ENCODE measurements around the gene KRTAP2-4.
"Not testable (repeated sequence)": the region's sequence is repeated elsewhere in the genome, so short reads cannot be mapped to it uniquely, and the experiment has no call there.

KRTAP2-4 gene

GRCh38 chr17:41058741-41059140 lies 6.9 kb downstream of the KRTAP2-4 start:
- H3F3A ChIP-seq (ENCODE audit: insufficient read depth), result no peaks in the 10 kb centered on the region
- H3K27ac ChIP-seq (ENCODE audit: low read depth, low read length), result no peak overlapping the region
- no peaks in the 10 kb centered on the region for H3K9me3 ChIP-seq (ENCODE audit: insufficient read depth, low read length)
- H3K79me2 ChIP-seq (ENCODE audit: insufficient read depth, low read length), result no peaks in the 10 kb centered on the region
- H3K4me3 ChIP-seq (ENCODE audit: insufficient read depth, low read length, poor library complexity, severe bottlenecking), result no peak overlapping the region
- H3K36me3 ChIP-seq (ENCODE audit: low read length), result no peaks in the 10 kb centered on the region
- H3K27me3 ChIP-seq (ENCODE audit: low read length), result no peaks in the 10 kb centered on the region
- H3K9me2 ChIP-seq (replicated peaks; ENCODE audit: insufficient read depth, low read length), result no peaks in the 10 kb centered on the region
- no peak overlapping the region for H2AFZ ChIP-seq (ENCODE audit: low read depth, low read length, severe bottlenecking)
- H3K9ac ChIP-seq (ENCODE audit: low read length), result no peak overlapping the region
- no peak for TF ChIP-seq CTCF (IDR thresholded peaks at IDR 0.05; ENCODE audit: insufficient read depth, low read length, poor library complexity, severe bottlenecking)
- TF ChIP-seq EZH2phosphoT487 (conservative IDR thresholded peaks at IDR 0.05; ENCODE audit: low read length), result no peak
- H4K20me1 ChIP-seq (ENCODE audit: low read depth, low read length), result no peaks in the 10 kb centered on the region
- H3K4me2 ChIP-seq (ENCODE audit: low read depth, low read length, poor library complexity, severe bottlenecking), result no peak overlapping the region

- Histone ChIP-seq H3K79me2 (ENCODE audit: insufficient read depth, low read length) (no peaks in the 10 kb centered on the region), H3K4me3 (ENCODE audit: insufficient read depth, low read length, poor library complexity, severe bottlenecking) (no peak overlapping the region), H4K20me1 (ENCODE audit: low read depth, low read length) (no peaks in the 10 kb centered on the region), H2AFZ (ENCODE audit: low read depth, low read length, severe bottlenecking) (no peak overlapping the region), H3K4me2 (ENCODE audit: low read depth, low read length, poor library complexity, severe bottlenecking) (no peak overlapping the region), H3K9me3 (ENCODE audit: insufficient read depth, low read length) (no peaks in the 10 kb centered on the region), H3K27ac (ENCODE audit: low read depth, low read length) (no peak overlapping the region), H3K27me3 (ENCODE audit: low read length) (no peaks in the 10 kb centered on the region), H3K36me3 (ENCODE audit: low read length) (no peaks in the 10 kb centered on the region), H3K9ac (ENCODE audit: low read length) (no peak overlapping the region), H3K9me2 (replicated peaks; ENCODE audit: insufficient read depth, low read length) (no peaks in the 10 kb centered on the region), H3F3A (ENCODE audit: insufficient read depth) (no peaks in the 10 kb centered on the region)
- TF ChIP-seq EZH2phosphoT487 (conservative IDR thresholded peaks at IDR 0.05; ENCODE audit: low read length) (no peak), CTCF (IDR thresholded peaks at IDR 0.05; ENCODE audit: insufficient read depth, low read length, poor library complexity, severe bottlenecking) (no peak)
Observed at GRCh38 chr17:41057547-41057946, 8.1 kb downstream of the KRTAP2-4 start.

GRCh38 chr17:41055130-41055529 lies 10.5 kb downstream of the KRTAP2-4 start, which contains the start of gene KRTAP2-2:
TSS of gene KRTAP2-2 (minus strand) at chr17:41055230. CDS start at chr17:41055211, 19 bp downstream.
- not testable (repeated sequence) for H2AFZ ChIP-seq (ENCODE audit: low read depth, low read length, severe bottlenecking); H3K9ac ChIP-seq (ENCODE audit: low read length); H4K20me1 ChIP-seq (ENCODE audit: low read depth, low read length); H3K27me3 ChIP-seq (ENCODE audit: low read length); H3K79me2 ChIP-seq (ENCODE audit: insufficient read depth, low read length); H3K36me3 ChIP-seq (ENCODE audit: low read length); H3K4me2 ChIP-seq (ENCODE audit: low read depth, low read length, poor library complexity, severe bottlenecking); H3K27ac ChIP-seq (ENCODE audit: low read depth, low read length); H3K4me3 ChIP-seq (ENCODE audit: insufficient read depth, low read length, poor library complexity, severe bottlenecking); H3K9me2 ChIP-seq (replicated peaks; ENCODE audit: insufficient read depth, low read length); H3K9me3 ChIP-seq (ENCODE audit: insufficient read depth, low read length); H3F3A ChIP-seq (ENCODE audit: insufficient read depth)

- not testable (repeated sequence) for H3K79me2 ChIP-seq (ENCODE audit: insufficient read depth, low read length); H4K20me1 ChIP-seq (ENCODE audit: low read depth, low read length); H3K4me2 ChIP-seq (ENCODE audit: low read depth, low read length, poor library complexity, severe bottlenecking); H3F3A ChIP-seq (ENCODE audit: insufficient read depth); H2AFZ ChIP-seq (ENCODE audit: low read depth, low read length, severe bottlenecking); H3K4me3 ChIP-seq (ENCODE audit: insufficient read depth, low read length, poor library complexity, severe bottlenecking); H3K9me3 ChIP-seq (ENCODE audit: insufficient read depth, low read length); H3K27ac ChIP-seq (ENCODE audit: low read depth, low read length); H3K36me3 ChIP-seq (ENCODE audit: low read length); H3K27me3 ChIP-seq (ENCODE audit: low read length); H3K9ac ChIP-seq (ENCODE audit: low read length); H3K9me2 ChIP-seq (replicated peaks; ENCODE audit: insufficient read depth, low read length)
Observed at GRCh38 chr17:41054556-41054955, 11.1 kb downstream of the KRTAP2-4 start.
